T-helper 1 cell treated with Interleukin-12 subunit alpha and Interleukin-12 subunit beta and Interleukin-4 antibody, amounts not matched to agents 30 μg/mL and 1 μg/mL, for 36 hours (primary cell): ENCODE data around the gene TTC5.
"Not testable (repeated sequence)": the region's sequence is repeated elsewhere in the genome, so short reads cannot be mapped to it uniquely, and the experiment has no call there.

Experiments used
- H3K27ac Mint-ChIP-seq: one replicate; pipeline ENCODE4 v1.8.0; 2021; ENCODE audit warnings: mild to moderate bottlenecking, mixed read lengths
- H3K27me3 Mint-ChIP-seq: one replicate; pipeline ENCODE4 v1.8.0; 2021; ENCODE audit warnings: low read depth, mixed read lengths
- H3K36me3 Mint-ChIP-seq: one replicate; pipeline ENCODE4 v1.8.0; 2021; ENCODE audit warnings: low read depth, mixed read lengths
- H3K4me1 Mint-ChIP-seq: one replicate; pipeline ENCODE4 v1.8.0; 2021; ENCODE audit warnings: low read depth, mixed read lengths
- H3K4me3 Mint-ChIP-seq: one replicate; pipeline ENCODE4 v1.8.0; 2021; ENCODE audit warnings: mild to moderate bottlenecking, moderate library complexity, mixed read lengths
- H3K9me3 Mint-ChIP-seq: one replicate; pipeline ENCODE4 v1.8.0; 2021; ENCODE audit warnings: mixed read lengths

Gene TTC5, protein sequence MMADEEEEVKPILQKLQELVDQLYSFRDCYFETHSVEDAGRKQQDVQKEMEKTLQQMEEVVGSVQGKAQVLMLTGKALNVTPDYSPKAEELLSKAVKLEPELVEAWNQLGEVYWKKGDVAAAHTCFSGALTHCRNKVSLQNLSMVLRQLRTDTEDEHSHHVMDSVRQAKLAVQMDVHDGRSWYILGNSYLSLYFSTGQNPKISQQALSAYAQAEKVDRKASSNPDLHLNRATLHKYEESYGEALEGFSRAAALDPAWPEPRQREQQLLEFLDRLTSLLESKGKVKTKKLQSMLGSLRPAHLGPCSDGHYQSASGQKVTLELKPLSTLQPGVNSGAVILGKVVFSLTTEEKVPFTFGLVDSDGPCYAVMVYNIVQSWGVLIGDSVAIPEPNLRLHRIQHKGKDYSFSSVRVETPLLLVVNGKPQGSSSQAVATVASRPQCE

GRCh38 chr14:20305265-20306078, at the start of gene TTC5:
Gene TTC5, minus strand, starts transcription at chr14:20305951. Its CDS starts 14 bp downstream, at chr14:20305937.
- Mint-ChIP-seq H3K9me3 (no peaks in the 10 kb centered on the region), H3K4me3 (peak within 1 kb of the TSS; percentile 97), H3K27me3 (peaks cover 6% of the 10 kb centered on the region), H3K4me1 (peaks cover 24% of the 10 kb centered on the region), H3K27ac (peak within 1 kb of the TSS; percentile 89), H3K36me3 (peaks cover 15% of the 10 kb centered on the region)

- Mint-ChIP-seq H3K4me3 (no peak overlapping the region), H3K36me3 (peaks cover 27% of the 10 kb centered on the region), H3K27ac (no peak overlapping the region), H3K27me3 (no peaks in the 10 kb centered on the region), H3K4me1 (peaks cover under 1% of the 10 kb centered on the region), H3K9me3 (no peaks in the 10 kb centered on the region)
Observed at GRCh38 chr14:20350860-20351259, 45.1 kb upstream of the TTC5 start.

DNA sequence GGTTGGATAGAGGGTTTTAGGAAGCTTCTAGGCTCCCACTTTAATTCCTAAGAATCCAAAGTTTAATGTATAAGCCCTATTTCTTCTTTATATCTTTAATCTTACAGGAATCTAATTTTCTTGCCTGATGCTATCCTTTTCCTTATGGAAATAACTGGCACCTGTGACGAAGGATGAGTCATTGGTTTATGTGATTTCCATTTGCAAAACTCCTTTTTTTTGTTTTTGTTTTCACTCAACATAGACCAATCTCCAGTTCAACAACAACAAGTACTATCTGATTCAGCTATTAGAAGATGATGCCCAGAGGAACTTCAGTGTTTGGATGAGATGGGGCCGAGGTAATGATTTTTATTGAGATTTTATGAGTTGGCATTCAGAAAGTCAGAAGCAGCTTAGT, 44.5 kb upstream of the TTC5 start:
- Mint-ChIP-seq H3K4me3 (no peak overlapping the region), H3K27ac (no peak overlapping the region), H3K9me3 (no peaks in the 10 kb centered on the region), H3K36me3 (peaks cover 28% of the 10 kb centered on the region), H3K27me3 (no peaks in the 10 kb centered on the region), H3K4me1 (peaks cover 6% of the 10 kb centered on the region)

GRCh38 chr14:20347747-20348146, 42.0 kb upstream of the TTC5 start:
- H3K4me3 Mint-ChIP-seq: no peak overlapping the region
- no peaks in the 10 kb centered on the region for H3K27me3 Mint-ChIP-seq
- H3K36me3 Mint-ChIP-seq: peaks cover 26% of the 10 kb centered on the region
- no peaks in the 10 kb centered on the region for H3K9me3 Mint-ChIP-seq
- H3K4me1 Mint-ChIP-seq: peaks cover 18% of the 10 kb centered on the region
- no peak overlapping the region for H3K27ac Mint-ChIP-seq

DNA sequence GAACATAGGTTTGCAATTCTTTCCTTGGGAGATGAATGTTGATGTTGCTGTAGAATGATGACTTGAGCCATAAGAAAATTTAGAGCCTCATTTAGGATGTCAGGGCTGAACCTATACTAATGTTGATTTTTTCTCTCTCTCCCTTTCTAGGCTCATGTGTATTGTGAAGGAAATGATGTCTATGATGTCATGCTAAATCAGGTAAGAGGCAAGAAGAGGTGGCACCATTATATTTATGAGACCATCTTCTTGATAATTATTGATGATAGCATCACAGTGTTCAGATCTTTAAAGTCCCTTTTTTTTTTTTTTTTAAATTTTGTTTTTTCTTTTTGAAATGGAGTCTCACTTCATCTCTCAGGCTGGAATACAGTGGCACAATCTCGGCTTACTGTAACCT, 41.0 kb upstream of the TTC5 start:
- no peak overlapping the region for H3K4me3 Mint-ChIP-seq
- peaks cover 23% of the 10 kb centered on the region for H3K36me3 Mint-ChIP-seq
- H3K9me3 Mint-ChIP-seq: no peaks in the 10 kb centered on the region
- no peak overlapping the region for H3K27ac Mint-ChIP-seq
- peaks cover 19% of the 10 kb centered on the region for H3K4me1 Mint-ChIP-seq
- H3K27me3 Mint-ChIP-seq: no peaks in the 10 kb centered on the region

DNA sequence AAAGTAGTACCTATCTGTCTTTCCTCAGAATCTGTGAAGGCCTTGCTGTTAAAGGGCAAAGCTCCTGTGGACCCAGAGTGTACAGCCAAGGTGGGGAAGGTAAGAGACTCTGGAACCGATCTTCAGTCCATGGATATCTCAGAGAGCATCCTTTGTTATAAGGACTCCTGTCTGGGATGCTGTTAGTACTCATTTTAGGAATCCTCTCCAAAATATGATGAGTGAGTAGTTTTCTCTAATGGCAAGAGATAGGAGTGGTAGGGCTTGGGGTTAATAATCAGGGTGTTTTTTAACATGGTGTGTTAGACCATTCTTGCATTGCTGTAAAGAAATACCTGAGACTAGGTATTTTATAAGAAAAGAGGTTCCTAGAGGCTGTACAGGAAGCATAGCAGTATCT, 39.6 kb upstream of the TTC5 start:
- peak overlapping the region; percentile 14 for H3K4me3 Mint-ChIP-seq
- peak overlapping the region; percentile 71 for H3K27ac Mint-ChIP-seq

DNA sequence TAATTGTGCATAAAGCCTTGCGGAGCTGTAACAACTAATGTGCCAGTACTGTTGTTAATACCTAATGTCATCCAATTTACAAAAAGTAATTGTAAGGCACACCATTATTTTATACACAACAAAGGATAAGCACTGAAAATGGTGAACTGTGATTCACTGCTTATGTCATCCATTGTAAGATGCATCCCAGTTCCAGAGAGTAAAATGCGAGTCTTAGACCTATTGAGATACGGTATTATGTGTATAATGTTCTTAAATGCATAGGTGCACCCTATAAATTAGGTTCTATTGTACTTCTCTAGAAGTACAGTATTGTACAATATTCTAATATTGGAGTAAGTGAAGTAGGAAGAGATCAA, 38.1 kb upstream of the TTC5 start:
- H3K4me1 Mint-ChIP-seq: peaks cover 19% of the 10 kb centered on the region
- H3K9me3 Mint-ChIP-seq: no peaks in the 10 kb centered on the region
- peak overlapping the region; percentile 89 for H3K27ac Mint-ChIP-seq
- H3K27me3 Mint-ChIP-seq: peaks cover 3% of the 10 kb centered on the region
- peaks cover 17% of the 10 kb centered on the region for H3K36me3 Mint-ChIP-seq
- peak overlapping the region; percentile 98 for H3K4me3 Mint-ChIP-seq

More for the DNA sequence above, 39.6 kb upstream of the TTC5 start:
- Mint-ChIP-seq H3K9me3 (no peaks in the 10 kb centered on the region), H3K36me3 (peaks cover 19% of the 10 kb centered on the region), H3K4me1 (peaks cover 19% of the 10 kb centered on the region), H3K27me3 (no peaks in the 10 kb centered on the region)

DNA sequence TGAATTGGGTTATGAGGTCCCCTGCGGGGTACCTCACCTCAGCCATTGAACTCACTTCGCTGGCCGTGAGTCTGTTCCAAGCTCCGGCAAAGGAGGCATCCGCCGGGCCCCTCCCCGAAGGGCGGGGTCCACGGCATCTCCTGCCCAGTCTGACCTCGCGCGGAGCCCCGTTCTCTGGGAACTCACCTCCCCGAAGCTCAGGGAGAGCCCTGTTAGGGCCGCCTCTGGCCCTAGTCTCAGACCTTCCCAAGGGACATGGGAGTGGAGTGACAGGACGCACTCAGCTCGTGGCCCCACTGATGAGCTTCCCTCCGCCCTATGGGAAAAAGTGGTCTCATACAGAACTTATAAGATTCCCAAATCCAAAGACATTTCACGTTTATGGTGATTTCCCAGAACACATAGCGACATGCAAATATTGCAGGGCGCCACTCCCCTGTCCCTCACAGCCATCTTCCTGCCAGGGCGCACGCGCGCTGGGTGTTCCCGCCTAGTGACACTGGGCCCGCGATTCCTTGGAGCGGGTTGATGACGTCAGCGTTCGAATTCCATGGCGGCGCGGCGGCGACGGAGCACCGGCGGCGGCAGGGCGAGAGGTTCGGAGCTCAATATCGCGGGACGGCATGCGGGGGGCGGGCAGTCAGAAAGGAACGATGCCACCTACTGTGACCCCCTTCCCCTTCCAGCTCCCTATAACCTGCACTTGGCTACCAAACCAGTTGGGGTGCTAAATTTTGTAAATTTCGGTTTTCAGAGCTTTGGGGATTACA, 37.5 kb upstream of the TTC5 start, which contains the start of gene PARP2:
Gene PARP2, plus strand, starts transcription at position 544 of the 770 bp plus-strand sequence. Its CDS starts 7 bp downstream, at position 551.
- H3K36me3 Mint-ChIP-seq: peaks cover 17% of the 10 kb centered on the region
- peaks cover 19% of the 10 kb centered on the region for H3K4me1 Mint-ChIP-seq
- H3K27ac Mint-ChIP-seq: peak within 1 kb of the TSS; percentile 89
- peak within 1 kb of the TSS; percentile 98 for H3K4me3 Mint-ChIP-seq
- H3K27me3 Mint-ChIP-seq: peaks cover 6% of the 10 kb centered on the region
- H3K9me3 Mint-ChIP-seq: no peaks in the 10 kb centered on the region

DNA sequence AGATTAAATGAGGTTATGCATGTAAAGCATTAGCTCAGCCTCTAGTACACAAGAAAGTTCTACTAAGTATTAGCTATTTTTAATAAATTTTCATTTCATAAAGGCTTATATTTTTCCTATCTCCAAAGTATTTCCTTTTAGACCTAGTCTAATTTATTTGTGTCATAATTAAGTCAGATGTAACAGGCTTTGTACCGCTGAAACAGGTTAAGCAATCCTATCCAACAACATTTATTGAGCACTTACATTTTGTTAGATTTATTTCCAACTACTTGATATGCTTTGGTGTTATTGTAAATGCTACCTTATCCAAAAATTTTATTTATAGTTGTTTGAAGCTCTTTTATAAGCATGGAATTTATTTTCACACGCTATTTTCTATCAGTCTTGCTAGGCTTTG, 35.9 kb upstream of the TTC5 start:
- Mint-ChIP-seq H3K9me3 (no peaks in the 10 kb centered on the region), H3K27ac (no peak overlapping the region), H3K27me3 (peaks cover 6% of the 10 kb centered on the region), H3K4me3 (no peak overlapping the region), H3K4me1 (peaks cover 19% of the 10 kb centered on the region), H3K36me3 (peaks cover 10% of the 10 kb centered on the region)

- H3K36me3 Mint-ChIP-seq, H3K9me3 Mint-ChIP-seq, H3K27ac Mint-ChIP-seq, H3K27me3 Mint-ChIP-seq, H3K4me3 Mint-ChIP-seq: not testable (repeated sequence)
- peaks cover 19% of the 10 kb centered on the region for H3K4me1 Mint-ChIP-seq
Observed at GRCh38 chr14:20341032-20341431, 35.3 kb upstream of the TTC5 start.

GRCh38 chr14:20334017-20334416, 28.3 kb upstream of the TTC5 start:
- H3K4me1 Mint-ChIP-seq: peaks cover 28% of the 10 kb centered on the region
- H3K9me3 Mint-ChIP-seq: no peaks in the 10 kb centered on the region
- H3K4me3 Mint-ChIP-seq: no peak overlapping the region

DNA sequence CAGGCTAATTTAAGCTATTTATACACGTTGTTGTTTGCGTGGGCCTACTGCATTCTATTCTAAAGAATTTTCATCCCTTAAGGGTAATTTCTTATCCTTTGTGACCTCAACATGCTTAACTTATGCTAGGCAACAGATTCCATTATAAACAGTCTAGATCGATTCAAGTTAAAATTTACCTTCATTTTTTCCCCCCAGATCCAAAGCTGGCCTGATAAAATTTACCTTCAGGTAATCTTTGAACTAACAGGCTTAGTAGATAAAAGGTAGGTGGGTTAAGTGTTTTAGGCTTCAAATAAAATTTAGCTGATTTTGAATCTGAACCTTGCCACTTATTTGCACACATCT, 27.7 kb upstream of the TTC5 start:
- H3K36me3 Mint-ChIP-seq: peaks cover 3% of the 10 kb centered on the region
- peak overlapping the region; percentile 98 for H3K4me3 Mint-ChIP-seq
- no peaks in the 10 kb centered on the region for H3K27me3 Mint-ChIP-seq
- H3K9me3 Mint-ChIP-seq: no peaks in the 10 kb centered on the region
- peak overlapping the region; percentile 93 for H3K27ac Mint-ChIP-seq
- H3K4me1 Mint-ChIP-seq: peaks cover 33% of the 10 kb centered on the region

More at GRCh38 chr14:20334017-20334416, 28.3 kb upstream of the TTC5 start:
- peaks cover 5% of the 10 kb centered on the region for H3K27me3 Mint-ChIP-seq
- H3K27ac Mint-ChIP-seq: no peak overlapping the region
- H3K36me3 Mint-ChIP-seq: peaks cover 3% of the 10 kb centered on the region

GRCh38 chr14:20332788-20333493, 27.2 kb upstream of the TTC5 start, which contains the start of gene CCNB1IP1:
Gene CCNB1IP1, minus strand, starts transcription at chr14:20333279. Its CDS starts 16,756 bp downstream, at chr14:20316523.
- no peaks in the 10 kb centered on the region for H3K27me3 Mint-ChIP-seq
- peak within 1 kb of the TSS; percentile 98 for H3K4me3 Mint-ChIP-seq
- H3K36me3 Mint-ChIP-seq: peaks cover 3% of the 10 kb centered on the region
- H3K9me3 Mint-ChIP-seq: no peaks in the 10 kb centered on the region
- peak within 1 kb of the TSS; percentile 93 for H3K27ac Mint-ChIP-seq
- H3K4me1 Mint-ChIP-seq: peaks cover 36% of the 10 kb centered on the region

DNA sequence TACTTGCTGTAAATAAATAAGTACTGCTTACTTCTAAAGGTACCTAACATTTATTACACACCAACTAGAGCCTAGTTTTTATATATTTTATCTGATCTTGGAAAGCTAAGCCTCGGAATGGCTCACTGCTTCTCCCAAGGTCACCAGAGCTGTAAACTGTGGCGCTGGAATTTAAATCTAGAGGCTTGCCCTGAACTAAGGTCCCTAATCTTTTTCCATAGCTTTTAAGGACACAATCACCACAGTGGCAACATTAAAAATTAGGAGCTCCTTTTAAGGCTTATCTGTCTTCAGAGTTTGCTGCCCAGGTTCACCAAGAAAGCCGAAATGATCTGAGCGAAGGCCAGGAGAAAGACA, 26.7 kb upstream of the TTC5 start:
- Mint-ChIP-seq H3K36me3 (peaks cover 3% of the 10 kb centered on the region), H3K27ac (peak overlapping the region; percentile 93), H3K27me3 (no peaks in the 10 kb centered on the region), H3K9me3 (no peaks in the 10 kb centered on the region), H3K4me1 (peaks cover 41% of the 10 kb centered on the region), H3K4me3 (peak overlapping the region; percentile 98)
